ENCODE data around the gene ADCY5.

Gene ADCY5

GRCh38 chr3:123444744-123445143, 4.1 kb downstream of the ADCY5 start:
- no peak for TF ChIP-seq CTCF (IDR thresholded peaks at IDR 0.05; ENCODE audit: low read depth, low read length, missing control alignments)
- DNase-seq (ENCODE audit: low read depth) = no peak

GRCh38 chr3:123444023-123444422, 4.9 kb downstream of the ADCY5 start:
- DNase-seq (ENCODE audit: low read depth) = no peak
- TF ChIP-seq CTCF (IDR thresholded peaks at IDR 0.05; ENCODE audit: low read depth, low read length, missing control alignments) = no peak

More at GRCh38 chr3:123444744-123445143, 4.1 kb downstream of the ADCY5 start:
- H3K4me3 ChIP-seq (ENCODE audit: low read depth, low read length) = no peak overlapping the region

GRCh38 chr3:123442908-123443307, 6.0 kb downstream of the ADCY5 start:
- no peak for TF ChIP-seq CTCF (IDR thresholded peaks at IDR 0.05; ENCODE audit: low read depth, low read length, missing control alignments)
- no peak overlapping the region for H3K4me3 ChIP-seq (ENCODE audit: low read depth, low read length)
- DNase-seq (ENCODE audit: low read depth) = no peak

More at GRCh38 chr3:123444023-123444422, 4.9 kb downstream of the ADCY5 start:
- no peak overlapping the region for H3K4me3 ChIP-seq (ENCODE audit: low read depth, low read length)

- H3K4me3 ChIP-seq (ENCODE audit: low read depth, low read length) = no peak overlapping the region
- TF ChIP-seq CTCF (IDR thresholded peaks at IDR 0.05; ENCODE audit: low read depth, low read length, missing control alignments) = no peak
- no peak for DNase-seq (ENCODE audit: low read depth)
These were observed 6.8 kb downstream of the ADCY5 start for GRCh38 chr3:123442125-123442524.

- TF ChIP-seq CTCF (IDR thresholded peaks at IDR 0.05; ENCODE audit: low read depth, low read length, missing control alignments) = no peak
- no peak for DNase-seq (ENCODE audit: low read depth)
These were observed 8.9 kb downstream of the ADCY5 start for GRCh38 chr3:123439806-123440580.

GRCh38 chr3:123432832-123433523, 15.9 kb downstream of the ADCY5 start:
- TF ChIP-seq CTCF (IDR thresholded peaks at IDR 0.05; ENCODE audit: low read depth, low read length, missing control alignments) = no peak
- no peak overlapping the region for H3K4me3 ChIP-seq (ENCODE audit: low read depth, low read length)
- DNase-seq (ENCODE audit: low read depth) = no peak

More at GRCh38 chr3:123439806-123440580, 8.9 kb downstream of the ADCY5 start:
- no peak overlapping the region for H3K4me3 ChIP-seq (ENCODE audit: low read depth, low read length)

Data from GM12864 (cell line).